HK-2 (cell line): ENCODE measurements around the gene MYH9.
"Not testable (repeated sequence)": the region's sequence is repeated elsewhere in the genome, so short reads cannot be mapped to it uniquely, and the experiment has no call there.

Source experiments
- DNase-seq: peaks from one replicate; pipeline ENCODE4 v3.0.0-alpha.2; 2018; ENCODE audit not compliant: unreplicated experiment

MYH9 gene

DNA sequence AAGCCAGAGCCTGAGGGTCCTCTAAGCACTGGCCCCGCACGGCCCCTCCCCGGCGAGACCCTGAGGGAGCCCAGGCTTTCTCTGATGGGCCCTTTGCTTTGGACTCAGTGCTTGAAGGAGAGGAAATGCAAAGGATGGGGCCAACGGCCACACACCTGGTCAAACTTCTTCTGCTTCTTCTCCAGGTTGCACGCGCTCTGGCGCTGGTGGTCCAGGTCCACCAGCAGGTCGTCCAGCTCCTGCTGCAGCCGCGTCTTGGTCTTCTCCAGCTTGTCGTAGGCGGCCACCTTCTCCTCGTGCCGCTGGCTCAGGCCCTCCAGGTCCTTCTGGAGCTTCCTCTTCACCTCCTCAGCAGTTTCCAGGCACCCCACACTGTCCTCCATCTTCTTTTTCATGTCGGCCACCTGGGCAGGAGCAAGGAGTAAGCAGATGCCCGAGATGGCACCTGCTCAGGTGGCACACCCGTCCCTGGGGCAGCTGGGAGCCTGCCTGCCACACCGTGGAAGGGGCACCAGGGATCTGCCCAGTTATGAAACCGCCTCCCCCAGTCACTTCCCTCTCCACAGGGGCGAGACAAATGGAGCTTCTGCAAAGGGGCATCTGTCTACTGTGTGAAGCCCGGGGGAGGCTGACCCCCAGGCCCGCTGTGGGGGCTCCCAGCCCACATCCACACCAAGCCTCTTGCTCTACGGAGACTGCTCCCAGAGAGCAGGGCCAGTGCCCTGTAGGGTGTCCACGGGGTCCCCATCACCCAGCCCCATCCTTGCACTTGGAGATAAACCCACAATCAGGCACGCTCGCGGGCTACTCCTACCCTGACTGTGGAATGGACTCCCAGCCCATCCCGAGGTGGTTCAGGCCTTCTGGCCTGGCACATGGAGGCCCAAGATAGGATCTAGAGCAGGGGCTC is 95.7 kb downstream of the MYH9 start:
- DNase-seq, result no peak

DNA sequence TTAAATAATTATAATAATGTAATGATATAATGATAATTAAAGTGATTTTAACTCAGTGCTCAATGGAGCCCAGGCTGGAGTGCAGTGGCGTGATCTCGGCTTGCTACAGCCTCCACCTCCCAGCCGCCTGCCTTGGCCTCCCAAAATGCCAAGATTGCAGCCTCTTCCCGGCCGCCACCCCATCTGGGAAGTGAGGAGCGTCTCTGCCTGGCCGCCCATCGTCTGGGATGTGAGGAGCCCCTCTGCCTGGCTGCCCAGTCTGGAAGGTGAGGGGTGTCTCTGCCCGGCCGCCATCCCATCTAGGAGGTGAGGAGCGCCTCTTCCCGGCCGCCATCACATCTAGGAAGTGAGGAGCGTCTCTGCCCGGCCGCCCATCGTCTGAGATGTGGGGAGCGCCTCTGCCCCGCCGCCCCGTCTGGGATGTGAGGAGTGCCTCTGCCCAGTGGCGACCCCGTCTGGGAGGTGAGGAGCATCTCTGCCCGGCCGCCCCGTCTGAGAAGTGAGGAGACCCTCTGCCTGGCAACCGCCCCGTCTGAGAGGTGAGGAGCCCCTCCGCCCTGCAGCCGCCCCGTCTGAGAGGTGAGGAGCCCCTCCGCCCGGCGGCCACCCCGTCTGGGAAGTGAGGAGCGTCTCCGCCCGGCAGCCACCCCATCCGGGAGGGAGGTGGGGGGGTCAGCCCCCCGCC is 97.2 kb downstream of the MYH9 start:
- DNase-seq, result not testable (repeated sequence)

DNA sequence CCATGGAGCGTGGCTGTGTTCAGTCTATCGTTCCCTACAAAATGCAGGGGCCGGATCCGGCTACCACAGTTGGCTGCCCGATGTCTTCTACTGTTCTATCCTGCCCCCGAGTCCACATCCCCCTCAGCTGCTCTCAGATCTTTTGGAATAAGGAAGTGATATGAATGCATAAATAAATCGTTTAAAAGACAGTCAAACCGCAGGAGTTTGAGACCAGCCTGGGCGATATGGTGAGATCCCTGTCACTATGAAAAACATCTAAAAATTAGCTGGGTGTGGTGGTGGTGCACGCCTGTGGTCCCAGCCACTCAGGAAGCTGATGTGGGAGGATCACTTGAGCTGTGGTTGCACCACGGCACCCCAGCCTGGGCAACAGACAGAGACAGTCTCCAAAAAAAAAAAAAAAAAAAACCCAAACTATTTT is 97.8 kb downstream of the MYH9 start:
- DNase-seq, result not testable (repeated sequence)

DNA sequence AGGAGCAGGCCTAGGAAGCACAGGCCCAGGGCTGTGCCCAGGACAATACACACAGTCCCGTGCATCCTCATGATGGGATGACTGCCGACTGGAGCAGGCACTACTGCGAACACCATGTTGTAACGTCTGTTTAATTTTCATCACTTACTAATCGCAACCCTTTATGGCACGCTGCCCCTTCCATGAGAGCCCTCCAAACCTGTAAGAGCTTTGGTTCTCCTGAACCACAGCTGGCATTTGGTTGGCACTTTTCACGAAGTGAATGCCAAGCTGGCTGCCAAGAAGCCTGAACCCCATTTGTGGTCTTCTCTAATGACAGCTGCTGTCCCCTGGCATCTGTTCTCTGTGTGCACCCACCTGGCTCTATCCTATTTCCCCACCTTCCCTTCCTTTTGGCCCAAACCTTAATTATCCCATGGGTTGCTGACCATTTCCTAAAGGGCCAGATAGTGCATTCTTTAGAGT is 98.3 kb downstream of the MYH9 start:
- no peak for DNase-seq

DNA sequence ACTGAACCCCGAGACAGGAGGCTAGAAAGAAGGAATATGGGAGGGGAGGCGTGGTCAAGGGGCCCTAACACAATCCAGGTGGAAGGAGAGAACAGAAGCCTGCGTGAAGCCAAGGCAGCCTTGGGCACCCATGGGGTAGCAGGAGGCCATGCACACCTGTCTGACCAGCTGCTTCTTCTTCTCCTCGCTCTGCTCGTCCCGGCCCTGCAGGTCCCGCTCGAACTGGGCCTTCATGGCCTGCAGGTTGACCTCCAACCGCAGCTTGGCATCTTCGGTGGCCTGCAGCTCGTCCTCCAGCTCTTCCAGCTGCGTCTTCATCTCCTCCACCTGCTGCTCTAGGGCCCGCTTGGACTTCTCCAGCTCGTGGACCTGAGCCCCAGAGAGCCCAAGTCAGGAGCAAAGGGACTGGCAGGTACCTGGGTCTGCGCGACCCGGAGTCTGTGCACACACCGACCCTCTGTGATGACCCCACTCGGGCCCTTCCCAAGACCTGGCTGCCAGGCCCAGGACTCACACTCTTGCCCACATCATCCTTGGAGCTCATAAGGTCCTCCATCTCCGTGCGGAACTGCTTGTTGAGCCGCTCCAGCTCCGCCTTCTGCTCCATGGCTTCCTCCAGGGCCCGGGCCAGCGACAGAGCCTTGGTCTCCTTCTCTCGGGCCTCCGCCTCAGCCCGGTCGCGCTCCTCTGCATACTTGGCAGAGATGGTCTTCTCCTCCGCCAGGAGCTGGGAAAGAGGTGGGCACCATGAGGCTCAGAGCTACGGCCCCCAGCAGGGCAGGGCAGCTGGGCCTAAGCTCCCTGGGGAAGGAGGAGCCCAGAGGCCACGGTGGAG is 99.0 kb downstream of the MYH9 start:
- DNase-seq, result no peak

DNA sequence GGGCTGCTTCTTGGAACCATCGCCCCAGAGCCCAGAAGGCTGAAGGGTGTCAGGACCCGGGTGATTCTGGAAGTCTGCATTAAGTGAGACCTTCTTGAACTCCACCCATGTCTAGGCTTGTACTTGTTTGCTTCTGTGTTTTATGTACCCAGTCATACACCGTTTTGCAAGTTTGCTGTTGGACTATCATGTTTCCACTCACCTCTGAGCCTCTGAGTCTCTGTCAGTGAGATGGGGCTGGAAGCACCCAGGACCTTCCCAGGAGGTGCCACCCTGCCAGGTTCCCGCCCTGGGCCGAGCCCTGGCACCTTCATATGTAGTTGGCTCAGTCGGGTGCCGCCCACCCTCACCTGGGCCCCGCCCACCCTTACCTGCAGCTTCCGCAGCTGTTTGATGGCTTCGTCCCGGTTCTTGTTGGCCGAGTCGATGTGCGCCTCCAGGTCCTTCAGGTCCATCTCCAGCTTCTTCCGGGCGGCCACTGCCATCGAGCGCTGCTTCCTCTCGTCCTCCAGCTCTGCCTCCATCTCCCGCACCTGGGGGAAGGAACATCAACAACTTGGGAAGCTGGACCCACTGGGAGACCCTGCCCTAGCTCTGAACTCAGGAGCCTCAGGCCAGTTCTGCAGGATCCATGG is 99.8 kb downstream of the MYH9 start:
- no peak for DNase-seq

DNA sequence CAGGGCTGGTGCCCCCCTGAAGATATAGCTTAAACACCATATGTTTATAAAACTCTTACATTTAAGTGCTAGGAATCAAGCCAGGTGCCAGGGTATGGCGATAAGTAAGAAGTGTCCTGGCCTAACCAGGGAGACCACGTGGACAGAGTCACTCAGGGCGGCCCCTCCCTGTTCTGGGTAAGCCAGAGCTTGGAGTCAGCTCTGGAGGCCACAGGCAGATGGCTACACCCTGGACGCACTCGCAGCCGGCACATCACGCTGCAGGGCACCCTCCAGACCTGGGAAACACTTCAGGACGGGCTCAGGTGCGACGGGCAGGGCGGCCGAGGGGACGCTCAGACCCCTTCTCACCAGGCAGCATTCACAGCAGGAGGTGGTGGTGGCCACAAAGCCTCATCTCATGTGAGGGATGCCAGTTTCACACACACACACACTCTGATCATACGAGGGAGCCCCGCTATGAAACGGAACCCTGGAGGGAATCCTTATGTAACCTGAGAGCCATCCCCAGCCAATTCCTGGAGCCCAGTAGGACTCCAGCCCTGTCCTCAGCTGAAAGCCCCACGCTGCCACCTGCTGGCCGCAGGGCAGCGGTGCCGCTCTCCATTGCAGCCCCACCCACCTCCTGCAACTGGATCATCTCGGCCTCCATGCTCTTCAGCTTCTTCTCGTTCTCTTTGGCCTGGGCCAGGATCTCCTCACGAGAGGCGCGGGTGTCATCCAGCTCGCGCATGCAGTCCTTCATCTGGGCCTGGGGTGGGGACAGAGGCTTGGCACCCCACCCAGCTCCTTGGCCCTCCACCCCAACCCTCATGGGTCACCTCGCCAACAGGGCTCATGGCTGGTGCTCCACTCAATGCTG is 101.4 kb downstream of the MYH9 start:
- DNase-seq, result peak; percentile 73

DNA sequence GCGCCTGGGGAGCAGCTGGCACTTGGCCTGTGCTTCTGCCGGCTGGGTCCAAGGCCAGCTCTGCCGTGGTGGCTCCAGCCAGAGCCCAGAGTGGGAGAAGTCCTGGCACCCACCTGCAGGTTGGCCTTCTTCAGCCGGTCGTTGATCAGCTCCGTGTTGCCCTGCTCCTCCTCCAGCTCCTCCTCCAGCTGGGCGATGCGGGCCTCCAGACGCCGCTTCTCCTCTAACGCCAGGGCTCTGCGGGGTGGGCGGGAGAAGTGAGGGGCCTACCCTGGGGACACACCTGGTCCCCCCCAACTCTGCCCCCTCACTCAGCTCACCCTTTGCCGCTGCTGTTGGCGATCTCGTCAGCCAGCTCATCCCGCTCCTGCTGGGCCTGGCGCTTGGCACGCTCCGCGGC is 102.2 kb downstream of the MYH9 start:
- DNase-seq, result no peak

DNA sequence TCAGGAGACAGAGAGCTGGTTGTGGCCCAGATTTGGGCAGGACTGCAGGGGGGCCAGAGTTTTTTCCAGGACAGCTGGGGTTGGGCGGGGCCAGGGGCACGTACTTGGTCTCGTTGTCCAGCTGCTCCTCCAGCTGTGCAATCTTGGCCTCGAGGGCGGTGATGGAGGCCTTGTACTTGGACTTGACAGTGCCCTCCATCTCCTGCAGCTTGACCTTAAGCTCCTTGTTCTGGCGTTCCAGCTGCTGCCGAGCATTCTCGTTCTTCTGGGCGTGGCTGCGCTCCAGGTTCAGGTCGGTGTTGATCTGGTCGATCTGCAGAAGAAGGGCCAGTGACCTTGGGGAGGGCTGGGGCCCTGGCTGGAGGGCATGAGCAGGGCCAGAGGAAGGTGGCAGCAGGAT is 102.8 kb downstream of the MYH9 start:
- DNase-seq, result no peak

DNA sequence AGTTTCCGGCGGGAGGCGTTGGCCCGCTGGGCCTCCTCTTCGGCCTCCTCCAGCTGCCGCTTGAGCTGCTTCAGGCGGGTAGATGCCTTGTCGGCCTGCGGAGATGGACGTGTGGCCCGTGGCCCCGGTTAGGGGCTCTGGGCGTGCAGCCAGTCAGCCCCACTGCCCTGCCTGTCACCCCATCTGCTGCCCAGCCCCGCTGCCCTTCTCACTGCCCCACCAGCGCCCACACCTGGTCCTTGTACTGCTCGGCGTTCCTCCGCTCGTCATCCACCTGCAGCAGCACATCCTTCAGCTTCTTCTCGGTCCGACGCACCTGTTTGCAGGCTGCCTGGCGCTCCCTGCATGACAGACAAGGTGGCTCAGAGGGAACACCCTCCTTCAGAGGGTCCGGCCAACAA is 103.6 kb downstream of the MYH9 start:
- no peak for DNase-seq

DNA sequence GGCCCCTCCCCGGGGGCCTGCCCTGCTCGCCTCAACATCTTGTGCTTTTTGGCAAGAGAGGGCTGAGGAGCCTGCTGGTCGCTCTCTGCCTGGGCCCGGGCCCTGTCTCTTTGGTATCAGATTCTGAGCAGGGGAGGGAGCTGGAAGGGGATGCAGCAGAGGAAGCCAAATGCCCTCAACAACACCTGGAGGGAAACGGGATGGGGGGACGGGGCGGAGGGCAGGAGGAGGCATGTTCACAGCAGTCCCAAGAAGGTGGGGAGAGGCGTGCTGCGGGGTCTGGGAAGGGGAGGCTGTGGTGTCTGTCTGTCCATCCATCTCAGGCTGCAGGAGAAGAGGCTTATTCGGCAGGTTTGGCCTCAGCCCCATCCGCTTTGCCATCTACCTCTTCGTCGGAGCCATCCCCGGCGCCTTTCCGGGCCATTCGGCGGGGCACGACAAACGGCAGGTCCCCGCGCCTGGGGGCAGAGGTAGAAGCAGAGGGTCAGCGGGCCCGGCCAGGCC is 105.4 kb downstream of the MYH9 start:
- no peak for DNase-seq

DNA sequence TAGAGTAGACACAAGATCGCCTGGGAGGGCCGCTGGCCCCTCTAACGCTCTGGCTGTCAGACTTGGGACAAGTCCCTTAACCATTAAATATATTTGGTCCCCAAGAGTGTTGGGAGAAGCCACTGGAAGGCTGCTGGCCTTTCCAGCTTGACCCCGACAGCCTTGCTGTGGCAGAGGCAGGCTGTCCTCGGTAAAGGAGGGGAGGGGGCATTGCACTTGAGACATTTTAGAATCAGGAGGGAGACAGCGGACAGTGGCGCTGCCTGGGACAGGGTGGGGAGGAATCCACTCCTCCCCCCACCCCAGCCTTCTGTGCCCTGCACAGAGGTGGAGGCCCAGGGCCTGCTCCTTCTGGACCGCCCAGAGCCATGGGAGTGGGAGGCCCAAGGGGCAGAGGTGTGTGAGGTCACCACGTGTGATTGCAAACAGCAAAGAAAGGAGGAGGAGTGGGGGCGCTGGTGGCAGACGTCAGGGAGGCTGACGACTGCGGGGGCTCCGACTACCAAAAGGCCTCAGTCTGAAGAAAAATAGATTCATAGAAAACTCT is 105.9 kb downstream of the MYH9 start:
- no peak for DNase-seq

DNA sequence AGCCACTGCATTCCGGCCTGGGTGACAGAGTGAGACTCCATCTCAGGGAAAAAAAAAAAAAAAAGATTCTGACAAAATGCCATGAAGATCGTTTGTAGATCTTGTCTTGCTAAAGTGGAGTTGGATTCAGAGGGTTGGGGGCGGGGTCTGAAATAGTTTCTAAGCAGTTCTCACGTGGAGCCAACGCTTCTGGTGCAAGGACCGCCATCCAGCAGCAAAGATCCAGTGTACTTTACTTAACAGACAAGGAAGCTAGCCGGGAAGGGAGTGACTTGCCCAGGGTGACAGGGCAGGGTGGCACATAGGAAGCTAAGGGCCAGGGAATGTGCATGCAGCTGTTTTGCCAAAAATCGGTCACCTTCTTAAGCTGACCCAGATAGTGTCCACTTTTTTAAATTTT is 107.4 kb downstream of the MYH9 start:
- no peak for DNase-seq

DNA sequence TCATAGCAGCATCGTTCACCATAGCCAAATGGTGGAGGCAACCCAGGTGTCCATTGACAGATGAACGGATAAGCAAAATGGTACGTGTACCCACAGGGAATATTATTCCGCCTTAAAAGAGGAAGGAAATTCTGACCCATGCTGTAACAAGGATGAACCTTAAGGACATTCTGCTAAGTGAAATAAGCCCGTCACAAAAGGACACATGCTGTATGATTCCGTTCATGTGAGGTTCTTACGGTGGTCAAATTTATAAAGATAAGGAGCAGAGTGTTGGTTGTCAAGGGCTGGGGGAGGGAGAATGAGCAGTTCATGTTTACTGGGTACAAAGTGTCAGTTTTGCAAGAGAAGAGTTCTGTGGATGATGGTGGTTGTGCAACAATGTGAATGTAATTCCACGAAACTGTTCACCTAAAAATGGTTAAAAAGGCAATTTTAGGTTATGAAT is 108.5 kb downstream of the MYH9 start:
- DNase-seq, result no peak

DNA sequence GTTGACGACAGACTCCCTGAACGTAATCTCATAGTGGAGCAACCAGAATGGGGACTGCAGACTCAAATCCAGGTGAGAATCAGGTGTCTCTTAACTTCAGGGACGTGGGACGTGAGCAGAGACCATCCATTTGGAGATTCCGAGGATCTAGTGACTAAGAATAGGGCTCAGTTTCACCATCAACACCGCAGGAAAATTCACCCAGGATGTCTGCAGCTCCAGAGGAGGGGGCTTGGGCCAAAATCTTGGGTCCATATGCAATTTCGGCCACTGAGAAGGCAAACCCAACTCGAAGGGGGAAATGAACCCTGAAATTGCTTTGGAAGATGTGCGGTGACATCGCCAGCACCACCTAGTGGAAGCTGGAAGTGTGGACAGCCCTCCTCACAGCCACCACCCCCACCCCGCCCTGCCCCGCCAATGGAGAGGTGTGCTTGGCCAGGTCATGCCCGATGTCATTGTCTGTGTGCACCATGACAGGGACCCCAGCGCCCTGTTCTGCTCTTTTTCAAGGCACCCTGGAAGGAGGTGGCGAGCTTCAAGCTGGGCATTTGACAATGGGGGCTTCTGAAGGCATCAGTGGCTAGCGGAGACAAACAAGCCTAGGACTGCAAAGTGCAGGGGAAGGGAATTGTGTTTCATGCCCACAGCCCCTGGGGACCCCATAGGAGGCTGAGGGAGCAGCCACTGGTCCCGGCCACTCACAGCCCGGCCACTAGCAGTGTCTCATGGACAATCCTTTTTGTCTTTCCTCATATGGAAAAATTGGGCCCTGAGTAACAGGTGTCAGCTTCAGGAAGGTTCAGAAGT is 110.1 kb downstream of the MYH9 start:
- DNase-seq, result peak; percentile 81

DNA sequence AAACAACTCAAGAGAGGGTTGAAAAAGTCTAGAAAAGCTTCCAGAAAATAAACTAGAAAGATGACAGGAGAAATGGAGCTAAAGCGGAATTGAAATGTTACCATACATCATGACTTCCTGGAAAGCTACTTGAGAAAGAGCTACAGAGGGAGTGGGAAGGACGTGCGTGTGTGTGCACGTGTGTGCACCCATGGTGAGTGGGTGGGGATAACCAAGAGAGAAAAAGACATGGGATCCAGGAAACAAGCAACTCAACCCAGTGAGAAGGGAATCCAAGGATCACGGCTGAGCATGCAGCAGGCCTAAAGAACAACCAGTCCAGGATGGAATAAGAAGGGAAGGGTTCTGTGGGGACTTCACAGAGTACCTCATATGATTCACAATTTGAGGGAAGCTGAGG is 113.2 kb downstream of the MYH9 start:
- no peak for DNase-seq

DNA sequence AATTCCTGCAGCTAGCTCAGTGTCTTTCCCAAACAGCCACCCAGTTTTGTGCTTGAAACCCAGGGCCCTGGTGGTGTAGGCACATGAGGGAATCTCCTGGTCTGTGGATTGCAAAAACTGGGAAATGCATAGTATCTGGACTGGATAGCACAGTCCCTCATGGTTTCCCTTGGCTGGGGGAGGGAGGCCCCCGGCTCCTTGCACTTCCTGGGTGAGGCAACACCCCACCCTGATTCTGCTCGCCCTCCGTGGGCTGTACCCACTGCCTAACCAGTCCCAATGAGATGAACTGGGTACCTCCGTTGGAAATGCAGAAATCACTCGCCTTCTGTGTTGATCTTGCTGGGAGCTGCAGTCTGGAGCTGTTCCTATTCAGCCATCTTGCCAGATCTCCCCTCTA is 115.8 kb downstream of the MYH9 start:
- DNase-seq, result not testable (repeated sequence)

DNA sequence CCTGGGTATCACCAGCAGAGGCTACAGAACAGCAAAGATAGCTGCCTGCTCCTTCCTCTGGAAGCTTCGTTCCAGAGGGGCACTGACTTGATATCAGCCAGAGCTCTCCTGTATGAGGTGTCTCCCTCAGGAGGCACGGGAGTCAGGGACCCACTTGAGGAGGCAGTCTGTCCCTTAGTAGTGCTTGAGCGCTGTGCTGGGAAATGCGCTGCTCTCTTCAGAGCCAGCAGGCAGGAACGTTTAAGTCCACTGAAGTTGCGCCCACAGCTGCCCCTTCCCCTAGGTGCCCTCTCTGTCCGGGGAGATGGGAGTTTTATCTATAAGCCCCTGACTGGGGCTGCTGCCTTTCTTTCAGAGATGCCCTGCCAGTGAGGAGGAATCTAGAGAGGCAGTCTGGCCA is 116.5 kb downstream of the MYH9 start:
- DNase-seq, result not testable (repeated sequence)

DNA sequence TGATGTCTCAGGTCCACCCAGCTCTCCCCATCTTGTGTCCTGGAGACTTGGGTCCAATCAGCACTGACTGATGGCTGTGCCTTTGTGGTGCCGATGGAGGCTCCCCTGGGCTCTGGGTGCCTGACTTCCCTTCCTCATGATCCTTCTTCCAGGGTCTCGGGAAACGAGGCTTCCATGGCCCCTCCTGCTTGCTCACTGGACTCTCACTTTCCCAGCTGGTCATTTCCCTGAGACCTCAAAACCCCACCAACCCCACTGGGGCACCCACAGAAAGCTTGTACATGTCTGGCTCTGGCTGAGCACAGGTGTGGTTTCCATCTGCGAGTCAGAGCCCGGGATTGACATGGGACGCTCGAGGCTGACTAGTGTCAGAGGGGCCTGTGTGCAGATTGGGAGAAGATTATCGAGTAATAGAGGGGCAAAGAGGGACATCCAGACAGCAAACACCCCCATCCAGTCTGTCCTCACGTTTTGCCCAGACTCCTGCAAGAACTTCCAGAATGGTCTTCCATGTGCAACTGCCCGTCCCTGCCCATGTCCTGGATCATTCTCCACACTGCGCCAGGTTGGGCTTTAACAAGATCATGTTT is 119.8 kb downstream of the MYH9 start:
- DNase-seq, result no peak
